CD14-positive monocyte (primary cell): ENCODE data around the gene ACVR1. TPM values are rescaled to one million over a fixed set of nuclear protein-coding genes. Genes with fewer than 3 reads are reported as not detected.

Experiments
- DNase-seq, 3 donors: peaks; one replicate each; pipeline ENCODE4 v3.0.0-alpha.2; 2011 to 2022
- H2AFZ ChIP-seq: 2 replicates; pipeline ENCODE4 v1.6.0; 2012; ENCODE audit warnings: mild to moderate bottlenecking, low read depth, low read length, inconsistent platforms; ENCODE audit not compliant: insufficient read depth, poor library complexity, severe bottlenecking
- H3K27ac ChIP-seq, 2 donors: 1 replicate in 1 of 2; 2 replicates in 1 of 2; pipeline ENCODE4 v1.5.1; 2012 to 2013; ENCODE audit warnings: low read length in 2 of 2, control low read depth in 1 of 2, inconsistent platforms in 1 of 2, low read depth in 1 of 2, mild to moderate bottlenecking in 1 of 2
- H3K27me3 ChIP-seq, 2 donors: one replicate each; pipeline versions ENCODE4 v1.6.0 to v1.6.1; 2011 to 2013; ENCODE audit warnings: low read length in 2 of 2; ENCODE audit not compliant: control insufficient read depth in 2 of 2, insufficient read depth in 2 of 2
- H3K36me3 ChIP-seq, 2 donors: replicated peaks in 1 of 2; 1 replicate in 1 of 2; 2 replicates in 1 of 2; pipeline versions ENCODE4 v1.5.1 to v1.6.1; 2012 to 2013; ENCODE audit warnings: low read length in 2 of 2, control low read depth in 1 of 2, inconsistent platforms in 1 of 2, mild to moderate bottlenecking in 1 of 2; ENCODE audit not compliant: insufficient read depth in 2 of 2, control insufficient read depth in 1 of 2
- H3K4me1 ChIP-seq, 2 donors: 1 replicate in 1 of 2; 2 replicates in 1 of 2; pipeline versions ENCODE4 v1.5.1 to v1.6.1; 2012 to 2013; ENCODE audit warnings: low read length in 2 of 2, control low read depth in 1 of 2, inconsistent platforms in 1 of 2, mild to moderate bottlenecking in 1 of 2, moderate library complexity in 1 of 2; ENCODE audit not compliant: insufficient read depth in 2 of 2, control insufficient read depth in 1 of 2
- H3K4me2 ChIP-seq: replicated peaks from 2 replicates; pipeline ENCODE3; 2012; ENCODE audit warnings: low read length, moderate library complexity, mild to moderate bottlenecking; ENCODE audit not compliant: poor library complexity, severe bottlenecking; ENCODE audit errors: extremely low read depth
- H3K4me3 ChIP-seq, 3 experiments: fragments of 200-600 bp in 1 of 3; sonication (generic) in 1 of 3; replicated peaks in 1 of 3; 1 replicate in 2 of 3; 2 replicates in 1 of 3; pipeline ENCODE4 v1.5.1; 2011 to 2013; ENCODE audit warnings: low read length in 3 of 3, mild to moderate bottlenecking in 3 of 3, control low read depth in 2 of 3, low read depth in 2 of 3, inconsistent platforms in 1 of 3, moderate library complexity in 1 of 3
- H3K79me2 ChIP-seq: 2 replicates; pipeline ENCODE4 v1.6.0; 2012; ENCODE audit warnings: mild to moderate bottlenecking, control low read depth, inconsistent platforms, low read length, moderate library complexity; ENCODE audit not compliant: insufficient read depth
- H3K9ac ChIP-seq: 2 replicates; pipeline ENCODE4 v1.6.0; 2017; ENCODE audit warnings: low read length, mild to moderate bottlenecking; ENCODE audit not compliant: insufficient read depth, poor library complexity, severe bottlenecking
- H3K9me3 ChIP-seq, 2 donors: replicated peaks in 1 of 2; 1 replicate in 1 of 2; 2 replicates in 1 of 2; pipeline versions ENCODE4 v1.5.1 to v1.6.1; 2012 to 2013; ENCODE audit warnings: low read length in 2 of 2, control low read depth in 1 of 2; ENCODE audit not compliant: control insufficient read depth in 1 of 2, insufficient read depth in 1 of 2
- H4K20me1 ChIP-seq: 2 replicates; pipeline ENCODE4 v1.6.0; 2012; ENCODE audit warnings: mild to moderate bottlenecking, low read length, control low read depth, moderate library complexity; ENCODE audit not compliant: insufficient read depth
- H3K27ac Mint-ChIP-seq, 7 donors: one replicate each; pipeline ENCODE4 v1.8.0; 2020; ENCODE audit warnings: mild to moderate bottlenecking in 7 of 7, mixed read lengths in 7 of 7, moderate library complexity in 6 of 7, inconsistent platforms in 2 of 7
- H3K27me3 Mint-ChIP-seq, 3 donors: one replicate each; pipeline ENCODE4 v1.8.0; 2021 to 2022; ENCODE audit warnings: low read depth in 3 of 3, mild to moderate bottlenecking in 3 of 3, mixed read lengths in 3 of 3, moderate library complexity in 3 of 3, inconsistent platforms in 1 of 3
- H3K36me3 Mint-ChIP-seq, 2 donors: one replicate each; pipeline ENCODE4 v1.8.0; 2020; ENCODE audit warnings: mixed read lengths in 2 of 2, inconsistent platforms in 1 of 2, mild to moderate bottlenecking in 1 of 2
- H3K4me1 Mint-ChIP-seq: one replicate; pipeline ENCODE4 v1.8.0; 2020; ENCODE audit warnings: mild to moderate bottlenecking, mixed read lengths
- H3K4me3 Mint-ChIP-seq, 2 donors: one replicate each; pipeline ENCODE4 v1.8.0; 2020; ENCODE audit warnings: mild to moderate bottlenecking in 2 of 2, mixed read lengths in 2 of 2, moderate library complexity in 1 of 2
- H3K9me3 Mint-ChIP-seq, 7 donors: one replicate each; pipeline ENCODE4 v1.8.0; 2020 to 2022; ENCODE audit warnings: mixed read lengths in 7 of 7, mild to moderate bottlenecking in 6 of 7, moderate library complexity in 6 of 7, inconsistent platforms in 2 of 7
- WGBS: methylation state at CpG from one replicate; pipeline ENCODE4 v1.1.5; 2013; ENCODE audit warnings: missing lambda C conversion rate; ENCODE audit not compliant: insufficient coverage; 5-methylcytosine and 5-hydroxymethylcytosine counted together
- intact Hi-C, 2 donors: fragments of 100-400 bp; cut with micrococcal nuclease; formaldehyde crosslinking; loops; one replicate each; pipeline versions ENCODE4 v1.15.0 to v1.15.1; 2023
- polyA plus RNA-seq, 3 donors: library from polyadenylated mRNA; depleted of rRNA in 1 of 3; unstranded in 2 of 3; stranded (reverse) in 1 of 3; fragments of 300-500 nt in 2 of 3; fragments of >200 nt in 1 of 3; fragmentation: Illumina TruSeq in 2 of 3; gene quantifications; 1 replicate in 2 of 3; 2 replicates in 1 of 3; pipeline ENCODE4 v1.2.3, GENCODE V29; 2012 to 2021
- TF ChIP-seq, protein P1 (sequence below): fragments of 200-600 bp; IDR thresholded peaks from one replicate; pipeline ENCODE4 v1.8.0; 2022; ENCODE audit warnings: antibody characterized with exemption, mild to moderate bottlenecking

ACVR1 gene
- polyA plus RNA-seq, 3 donors: 2.8 to 13.4 (median 4.9) TPM

DNA sequence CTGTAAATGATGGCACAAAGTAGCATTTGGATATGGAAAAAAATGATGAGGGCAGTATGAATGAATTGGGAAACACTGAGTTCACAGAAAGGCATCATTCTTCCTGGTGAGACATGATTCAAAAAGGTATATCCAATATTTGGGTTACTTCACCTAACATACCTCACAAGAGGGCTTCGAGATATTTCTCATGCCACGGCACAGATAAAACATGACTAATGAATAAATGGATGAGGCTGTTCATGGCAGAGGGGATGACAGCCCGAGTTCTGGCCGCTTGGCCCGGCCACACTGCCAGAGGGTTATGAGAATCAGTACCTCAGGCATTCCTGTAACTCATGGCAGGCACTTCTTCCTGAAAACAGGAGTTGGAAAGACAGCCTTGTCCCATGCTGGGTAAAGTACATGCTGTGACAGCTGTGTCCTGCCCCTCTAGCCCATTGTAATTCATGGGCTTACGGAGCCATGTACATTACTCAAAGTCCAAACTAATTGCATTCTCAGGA, 131.5 kb downstream of the ACVR1 start:
- H3K4me1 Mint-ChIP-seq: no peaks in the 10 kb centered on the region
- no peaks in the 10 kb centered on the region for H3K27me3 Mint-ChIP-seq
- Histone ChIP-seq H3K36me3 (peaks cover 0 to 12% of the 10 kb centered on the region in 2 donors), H3K79me2 (no peaks in the 10 kb centered on the region), H3K9me3 (peaks cover 0 to 3% of the 10 kb centered on the region in 2 donors), H3K27me3 (no peaks in the 10 kb centered on the region), H4K20me1 (no peaks in the 10 kb centered on the region), H3K4me2 (no peak overlapping the region), H3K4me1 (no peaks in the 10 kb centered on the region), H3K4me3 (no peak overlapping the region), H3K9ac (no peak overlapping the region), H3K27ac (no peak overlapping the region), H2AFZ (no peak overlapping the region)
- peaks cover 0 to 15% (median 7%) of the 10 kb centered on the region in 7 donors for H3K9me3 Mint-ChIP-seq
- TF ChIP-seq, protein P1, sequence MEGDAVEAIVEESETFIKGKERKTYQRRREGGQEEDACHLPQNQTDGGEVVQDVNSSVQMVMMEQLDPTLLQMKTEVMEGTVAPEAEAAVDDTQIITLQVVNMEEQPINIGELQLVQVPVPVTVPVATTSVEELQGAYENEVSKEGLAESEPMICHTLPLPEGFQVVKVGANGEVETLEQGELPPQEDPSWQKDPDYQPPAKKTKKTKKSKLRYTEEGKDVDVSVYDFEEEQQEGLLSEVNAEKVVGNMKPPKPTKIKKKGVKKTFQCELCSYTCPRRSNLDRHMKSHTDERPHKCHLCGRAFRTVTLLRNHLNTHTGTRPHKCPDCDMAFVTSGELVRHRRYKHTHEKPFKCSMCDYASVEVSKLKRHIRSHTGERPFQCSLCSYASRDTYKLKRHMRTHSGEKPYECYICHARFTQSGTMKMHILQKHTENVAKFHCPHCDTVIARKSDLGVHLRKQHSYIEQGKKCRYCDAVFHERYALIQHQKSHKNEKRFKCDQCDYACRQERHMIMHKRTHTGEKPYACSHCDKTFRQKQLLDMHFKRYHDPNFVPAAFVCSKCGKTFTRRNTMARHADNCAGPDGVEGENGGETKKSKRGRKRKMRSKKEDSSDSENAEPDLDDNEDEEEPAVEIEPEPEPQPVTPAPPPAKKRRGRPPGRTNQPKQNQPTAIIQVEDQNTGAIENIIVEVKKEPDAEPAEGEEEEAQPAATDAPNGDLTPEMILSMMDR: no peak
- intact Hi-C loops: no loop called here
- WGBS: 98% methylated on average over 4 of the region's 6 CpGs
- no peak overlapping the region for H3K4me3 Mint-ChIP-seq
- no peak for DNase-seq
- no peak overlapping the region for H3K27ac Mint-ChIP-seq
- H3K36me3 Mint-ChIP-seq: peaks cover 25 to 40% of the 10 kb centered on the region in 2 donors

DNA sequence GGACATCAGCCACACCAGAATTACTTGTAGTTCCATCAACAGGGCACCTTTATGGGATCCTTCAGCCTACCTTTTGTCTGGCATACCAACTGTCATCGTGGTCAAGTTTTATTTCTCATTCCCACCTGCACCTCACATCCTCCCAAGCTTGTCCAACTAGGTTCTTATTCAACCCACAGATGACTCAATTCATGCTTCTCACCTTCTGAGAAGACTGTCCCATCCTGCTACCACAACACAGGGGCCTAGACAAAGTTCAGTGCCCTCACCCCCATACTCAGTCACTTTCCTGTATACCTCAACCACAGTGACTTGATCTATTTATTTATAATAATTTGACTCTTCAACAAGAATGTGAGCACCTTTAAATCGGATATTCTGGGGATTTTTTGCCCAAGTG, 133.1 kb downstream of the ACVR1 start:
- H3K27ac ChIP-seq: no peak overlapping the region
- peaks cover 0 to 7% of the 10 kb centered on the region in 2 donors for H3K36me3 ChIP-seq
- no peak for DNase-seq
- WGBS: 100% methylated on average over 1 of the region's 2 CpGs
- H3K79me2 ChIP-seq: no peaks in the 10 kb centered on the region
- H3K4me3 ChIP-seq: no peak overlapping the region
- H3K9ac ChIP-seq: no peak overlapping the region
- no peaks in the 10 kb centered on the region for H3K27me3 ChIP-seq
- no peaks in the 10 kb centered on the region for H4K20me1 ChIP-seq
- Mint-ChIP-seq H3K9me3 (peaks cover 0 to 15% (median 7%) of the 10 kb centered on the region in 7 donors), H3K4me1 (no peaks in the 10 kb centered on the region), H3K27me3 (no peaks in the 10 kb centered on the region), H3K4me3 (no peak overlapping the region), H3K36me3 (peaks cover 29 to 36% of the 10 kb centered on the region in 2 donors), H3K27ac (peak overlapping the region in 1 of 7 donors; percentile 23)
- TF ChIP-seq, protein P1: no peak
- H3K4me1 ChIP-seq: no peaks in the 10 kb centered on the region
- intact Hi-C loops: no loop called here
- no peak overlapping the region for H3K4me2 ChIP-seq
- H3K9me3 ChIP-seq: peaks cover 0 to 3% of the 10 kb centered on the region in 2 donors
- H2AFZ ChIP-seq: no peak overlapping the region
